Testis (tissue), 2 donors: ENCODE results near the gene RNF223.

Experiments
- CTCF ChIP-seq, 3 experiments: fragments of 450-650 bp in 2 of 3; fragments of 200-600 bp in 1 of 3; sonication (generic) in 1 of 3; IDR thresholded peaks; one replicate each; pipeline ENCODE4 v1.5.1; 2016 to 2019; ENCODE audit warnings: antibody characterized with exemption in 3 of 3, mild to moderate bottlenecking in 2 of 3, moderate library complexity in 1 of 3
- POLR2A ChIP-seq: fragments of 450-650 bp; IDR thresholded peaks from one replicate; pipeline ENCODE4 v1.6.1; 2017; ENCODE audit warnings: antibody characterized with exemption, mild to moderate bottlenecking, moderate library complexity

GRCh38 chr1:1054971-1055370 is 19.1 kb downstream of the RNF223 start:
- no peak for TF ChIP-seq CTCF (IDR thresholded peaks at IDR 0.05)
- TF ChIP-seq POLR2A: no peak
